IMR-90 (cell line): ENCODE data around the gene CFAP52. TPM values are rescaled to one million over a fixed set of nuclear protein-coding genes. Genes with fewer than 3 reads are reported as not detected.

Source experiments
- ATAC-seq: fragments of 200-7000 bp; cut with Tn5 transposase; 2 replicates; pipeline ENCODE4 v1.9.1; 2020; ENCODE audit warnings: low read depth, mild to moderate bottlenecking, moderate library complexity
- BruUV-seq: library from RNA; stranded (reverse); fragments of 400-500 nt; replicated peaks from 2 replicates; lab custom pipeline; 2021; lab: Mats Ljungman, UMichigan
- CTCF ChIA-PET: fragments of 300-600 bp; formaldehyde crosslinking; extraction: SDS; loops from one replicate; lab custom pipeline; 2021; ENCODE audit warnings: antibody characterized with exemption; lab: Yijun Ruan, JAX
- POLR2A ChIA-PET: fragments of 300-600 bp; sonication (Branson Sonifier 250); formaldehyde crosslinking; loops from one replicate; lab custom pipeline; 2022; ENCODE audit warnings: antibody characterized with exemption; ENCODE audit not compliant: unreplicated experiment; lab: Charles Lee
- DNase-seq: peaks from one replicate; pipeline ENCODE4 v3.0.0; 2013
- H2AFZ ChIP-seq: replicated peaks from 2 replicates; pipeline ENCODE3; 2013; ENCODE audit warnings: low read length, mild to moderate bottlenecking; ENCODE audit not compliant: poor library complexity
- H2AK5ac ChIP-seq: 2 replicates; pipeline ENCODE4 v1.6.1; 2013; ENCODE audit warnings: low read depth, low read length, inconsistent platforms
- H2AK9ac ChIP-seq: replicated peaks from 2 replicates; pipeline ENCODE3; 2013; ENCODE audit warnings: mild to moderate bottlenecking, low read depth, low read length, moderate library complexity; ENCODE audit not compliant: poor library complexity
- H2BK120ac ChIP-seq: 2 replicates; pipeline ENCODE4 v1.6.1; 2013; ENCODE audit warnings: low read depth, low read length, inconsistent platforms
- H2BK15ac ChIP-seq: 3 replicates; pipeline ENCODE4 v1.6.1; 2013; ENCODE audit warnings: low read depth, low read length, inconsistent platforms
- H2BK20ac ChIP-seq: 2 replicates; pipeline ENCODE4 v1.6.1; 2013; ENCODE audit warnings: low read depth, mild to moderate bottlenecking, inconsistent platforms, low read length, moderate library complexity
- H2BK5ac ChIP-seq: 2 replicates; pipeline ENCODE4 v1.6.1; 2013; ENCODE audit warnings: mild to moderate bottlenecking, low read depth, low read length, inconsistent platforms; ENCODE audit not compliant: poor library complexity, severe bottlenecking
- H3K14ac ChIP-seq: replicated peaks from 2 replicates; pipeline ENCODE4 v1.6.1; 2013; ENCODE audit warnings: low read depth, low read length, inconsistent platforms
- H3K18ac ChIP-seq: 2 replicates; pipeline ENCODE4 v1.6.1; 2013; ENCODE audit warnings: low read depth, low read length, control low read depth
- H3K23ac ChIP-seq: 2 replicates; pipeline ENCODE4 v1.6.1; 2013; ENCODE audit warnings: low read depth, low read length, inconsistent platforms
- H3K27ac ChIP-seq: 2 replicates; pipeline ENCODE4 v1.5.1; 2013; ENCODE audit warnings: mild to moderate bottlenecking, control low read depth, low read length; ENCODE audit not compliant: insufficient read depth
- H3K27me3 ChIP-seq: 2 replicates; pipeline ENCODE4 v1.6.1; 2013; ENCODE audit warnings: low read length; ENCODE audit not compliant: control insufficient read depth, insufficient read depth
- H3K36me3 ChIP-seq: 2 replicates; pipeline ENCODE4 v1.6.1; 2013; ENCODE audit warnings: low read length, mixed read lengths; ENCODE audit not compliant: control insufficient read depth, insufficient read depth
- H3K4ac ChIP-seq: 2 replicates; pipeline ENCODE4 v1.6.1; 2013; ENCODE audit warnings: low read depth, low read length, inconsistent platforms
- H3K4me1 ChIP-seq: 2 replicates; pipeline ENCODE4 v1.6.1; 2013; ENCODE audit warnings: low read length, mixed read lengths; ENCODE audit not compliant: control insufficient read depth, insufficient read depth
- H3K4me2 ChIP-seq: 2 replicates; pipeline ENCODE4 v1.6.1; 2013; ENCODE audit warnings: low read depth, mild to moderate bottlenecking, control low read depth, low read length, moderate library complexity
- H3K4me3 ChIP-seq: 2 replicates; pipeline ENCODE4 v1.5.1; 2013; ENCODE audit warnings: low read depth, mild to moderate bottlenecking, control low read depth, low read length, moderate library complexity; ENCODE audit not compliant: insufficient read depth
- H3K56ac ChIP-seq: 2 replicates; pipeline ENCODE4 v1.6.1; 2013; ENCODE audit warnings: low read length, inconsistent platforms; ENCODE audit not compliant: insufficient read depth; ENCODE audit errors: extremely low read depth
- H3K79me1 ChIP-seq, 2 experiments: 2 replicates each; pipeline ENCODE4 v1.6.1; 2013; ENCODE audit warnings: low read length in 2 of 2, inconsistent platforms in 1 of 2, low read depth in 1 of 2
- H3K9ac ChIP-seq: 2 replicates; pipeline ENCODE4 v1.6.1; 2013; ENCODE audit warnings: low read depth, low read length, control low read depth
- H3K9me1 ChIP-seq: 2 replicates; pipeline ENCODE4 v1.6.1; 2013; ENCODE audit warnings: low read length, inconsistent platforms; ENCODE audit not compliant: insufficient read depth
- H3K9me3 ChIP-seq: 2 replicates; pipeline ENCODE4 v1.6.1; 2013; ENCODE audit warnings: low read length; ENCODE audit not compliant: control insufficient read depth, insufficient read depth
- H4K20me1 ChIP-seq: 2 replicates; pipeline ENCODE4 v1.6.1; 2013; ENCODE audit warnings: low read length, inconsistent platforms; ENCODE audit not compliant: insufficient read depth
- H4K5ac ChIP-seq: 2 replicates; pipeline ENCODE4 v1.6.1; 2013; ENCODE audit warnings: mild to moderate bottlenecking, low read depth, low read length, control low read depth
- H4K8ac ChIP-seq, 2 experiments: 2 replicates each; pipeline ENCODE4 v1.6.1; 2013; ENCODE audit warnings: low read depth in 2 of 2, low read length in 2 of 2, control low read depth in 1 of 2, inconsistent platforms in 1 of 2
- H4K91ac ChIP-seq: 2 replicates; pipeline ENCODE4 v1.6.1; 2013; ENCODE audit warnings: low read depth, low read length, inconsistent platforms; ENCODE audit not compliant: insufficient read depth
- MAFK ChIP-seq: IDR thresholded peaks from 2 replicates; pipeline ENCODE4 v1.6.1; 2012; ENCODE audit warnings: low read depth, low read length, improper control_type of control experiment
- MXI1 ChIP-seq: IDR thresholded peaks from 2 replicates; pipeline ENCODE4 v1.6.1; 2012; ENCODE audit warnings: low read depth, mild to moderate bottlenecking, low read length, moderate library complexity, borderline replicate concordance
- POLR2A ChIP-seq: IDR thresholded peaks from 2 replicates; pipeline ENCODE4 v1.6.1; 2012; ENCODE audit warnings: mild to moderate bottlenecking, low read depth, low read length
- RCOR1 ChIP-seq: IDR thresholded peaks from 2 replicates; pipeline ENCODE4 v1.6.1; 2012; ENCODE audit warnings: mild to moderate bottlenecking, low read length, improper control_type of control experiment; ENCODE audit not compliant: insufficient replicate concordance
- WGBS, 2 experiments: methylation state at CpG; one replicate each; pipeline versions ENCODE4 v1.1.5 to v1.1.7; 2013; ENCODE audit warnings: missing lambda C conversion rate in 2 of 2; ENCODE audit not compliant: insufficient read length in 1 of 2; ENCODE audit errors: extremely low coverage in 2 of 2; 5-methylcytosine and 5-hydroxymethylcytosine counted together
- dilution Hi-C: fragments of 300-500 bp; cut with HindIII; formaldehyde crosslinking; loops from one replicate; pipeline ENCODE4 v1.14.3; 2018; ENCODE audit warnings: low sequenced_read_pairs; ENCODE audit not compliant: unreplicated experiment
- in situ Hi-C: fragments of 300-500 bp; cut with MboI; formaldehyde crosslinking; loops from 3 replicates; pipeline ENCODE4 v1.14.3; 2019; ENCODE audit warnings: low sequenced_read_pairs, inconsistent platforms, mixed read lengths
- intact Hi-C: fragments of 100-400 bp; cut with micrococcal nuclease; formaldehyde crosslinking; loops from 2 replicates; pipeline ENCODE4 v1.10.0; 2022
- polyA plus RNA-seq, 3 experiments: library from polyadenylated mRNA; depleted of rRNA; stranded (reverse); fragments of >200 nt; gene quantifications; 2 replicates each; pipeline ENCODE4 v1.2.3, GENCODE V29; 2012; ENCODE audit warnings: low replicate concordance in 1 of 3
- total RNA-seq: library from RNA; depleted of rRNA; stranded (reverse); fragments of >200 nt; gene quantifications from 2 replicates; pipeline ENCODE4 v1.2.3, GENCODE V29; 2012

CFAP52 gene
- total and polyA plus RNA-seq, 2 of the 4 experiments (the other 2 are of a cell fraction) = 0.22 TPM; not detected in 1

- H3K9me3 ChIP-seq = no peaks in the 10 kb centered on the region
- ChIA-PET CTCF (no interaction called here), POLR2A (no interaction called here)
- H4K91ac ChIP-seq = no peak overlapping the region
- H2AK9ac ChIP-seq = no peak overlapping the region
- H3K9me1 ChIP-seq = no peaks in the 10 kb centered on the region
- H4K8ac ChIP-seq = no peak overlapping the region
- TF ChIP-seq POLR2A (no peak), MAFK (no peak), MXI1 (no peak), RCOR1 (no peak)
- intact Hi-C loops (no loop called here), dilution Hi-C loops (no loop called here), in situ Hi-C loops (no loop called here)
- no peak overlapping the region for H3K4ac ChIP-seq
- no peak overlapping the region for H3K9ac ChIP-seq
- H4K20me1 ChIP-seq = no peaks in the 10 kb centered on the region
- H4K5ac ChIP-seq = no peak overlapping the region
- WGBS, 2 experiments = no CpG with 5 or more reads among the region's 8 CpGs
- H3K14ac ChIP-seq = no peak overlapping the region
- DNase-seq = no peak
- H3K36me3 ChIP-seq = no peaks in the 10 kb centered on the region
- no peak overlapping the region for H3K27ac ChIP-seq
- no peak overlapping the region for H3K23ac ChIP-seq
- no peak overlapping the region for H3K18ac ChIP-seq
- H2BK20ac ChIP-seq = no peak overlapping the region
- no peak for ATAC-seq
- H3K79me1 ChIP-seq = no peaks in the 10 kb centered on the region
- no peak overlapping the region for H3K4me3 ChIP-seq
- H3K56ac ChIP-seq = no peak overlapping the region
- H2BK5ac ChIP-seq = no peak overlapping the region
- no peak overlapping the region for H2AFZ ChIP-seq
- H3K27me3 ChIP-seq = peaks cover 10% of the 10 kb centered on the region; the same call in 1 of the 2 replicates
- H3K4me2 ChIP-seq = no peak overlapping the region
- H3K4me1 ChIP-seq = no peaks in the 10 kb centered on the region
- H2BK15ac ChIP-seq = no peak overlapping the region
- BruUV-seq = no TSS peak
- no peak overlapping the region for H2BK120ac ChIP-seq
- H2AK5ac ChIP-seq = no peak overlapping the region
These were observed 70.1 kb downstream of the CFAP52 start for GRCh38 chr17:9646546-9646885.
